BJ (cell line): ENCODE measurements around the gene SLC10A6. TPM values are rescaled to one million over a fixed set of nuclear protein-coding genes. Genes with fewer than 3 reads are reported as not detected.

Source experiments
- CTCF ChIA-PET: fragments of 350-600 bp; formaldehyde crosslinking; extraction: SDS; loops from one replicate; lab custom pipeline; 2021; ENCODE audit warnings: antibody characterized with exemption, inconsistent platforms; lab: Yijun Ruan, JAX
- POLR2A ChIA-PET: fragments of 300-600 bp; sonication (Branson Sonifier 250); formaldehyde crosslinking; extraction: SDS; loops from one replicate; lab custom pipeline; 2021; ENCODE audit warnings: antibody characterized with exemption; lab: Charles Lee
- DNase-seq: peaks from one replicate; pipeline ENCODE4 v3.0.0-alpha.2; 2011; ENCODE audit warnings: low read depth
- H3K27me3 ChIP-seq: 2 replicates; pipeline ENCODE4 v1.6.0; 2011; ENCODE audit warnings: low read length; ENCODE audit not compliant: control insufficient read depth, insufficient read depth
- H3K36me3 ChIP-seq: 2 replicates; pipeline ENCODE4 v1.5.1; 2011; ENCODE audit warnings: low read length; ENCODE audit not compliant: control insufficient read depth, insufficient read depth
- H3K4me3 ChIP-seq: 2 replicates; pipeline ENCODE4 v1.5.1; 2011; ENCODE audit warnings: low read depth, mild to moderate bottlenecking, control low read depth, low read length
- polyA plus RNA-seq: library from polyadenylated mRNA; depleted of rRNA; stranded (reverse); fragments of >200 nt; gene quantifications from 2 replicates; pipeline ENCODE4 v1.2.3, GENCODE V29; 2011
- TF ChIP-seq, protein P1 (sequence below): IDR thresholded peaks from 2 replicates; pipeline ENCODE4 v1.5.1; 2011; ENCODE audit warnings: low read depth, mild to moderate bottlenecking, control low read depth, inconsistent platforms, low read length, moderate library complexity; ENCODE audit not compliant: insufficient read depth

Gene SLC10A6
- polyA plus RNA-seq, 1 experiment = 0.72 TPM

DNA sequence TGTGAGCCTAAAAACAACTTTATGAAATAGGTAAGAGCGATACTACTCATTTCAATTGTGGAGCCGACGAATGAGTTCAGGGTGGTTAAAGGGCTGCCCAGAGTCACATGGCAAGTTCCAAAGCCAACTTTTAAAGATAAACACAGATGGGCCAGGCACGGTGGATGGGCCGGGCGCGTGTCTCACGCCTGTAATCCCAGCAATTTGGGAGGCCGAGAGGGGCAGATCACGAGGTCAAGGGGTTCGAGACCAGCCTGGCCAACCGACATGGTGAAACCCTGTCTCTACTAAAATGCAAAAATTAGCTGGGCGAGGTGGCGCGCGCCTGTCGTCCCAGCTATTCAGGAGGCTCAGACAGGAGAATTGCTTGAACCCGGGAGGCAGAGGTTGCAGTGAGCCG is 44.0 kb upstream of the SLC10A6 start:
- Histone ChIP-seq H3K36me3 (no peaks in the 10 kb centered on the region), H3K27me3 (no peaks in the 10 kb centered on the region), H3K4me3 (no peak overlapping the region)
- ChIA-PET POLR2A (no interaction called here), CTCF (interaction anchor here (0.9 to 1.1 kb wide), 2 partner anchors 396 to 397 kb away, joined by 3 read pairs; no protein-coding TSS in a partner anchor)
- DNase-seq = no peak
- TF ChIP-seq, protein P1, sequence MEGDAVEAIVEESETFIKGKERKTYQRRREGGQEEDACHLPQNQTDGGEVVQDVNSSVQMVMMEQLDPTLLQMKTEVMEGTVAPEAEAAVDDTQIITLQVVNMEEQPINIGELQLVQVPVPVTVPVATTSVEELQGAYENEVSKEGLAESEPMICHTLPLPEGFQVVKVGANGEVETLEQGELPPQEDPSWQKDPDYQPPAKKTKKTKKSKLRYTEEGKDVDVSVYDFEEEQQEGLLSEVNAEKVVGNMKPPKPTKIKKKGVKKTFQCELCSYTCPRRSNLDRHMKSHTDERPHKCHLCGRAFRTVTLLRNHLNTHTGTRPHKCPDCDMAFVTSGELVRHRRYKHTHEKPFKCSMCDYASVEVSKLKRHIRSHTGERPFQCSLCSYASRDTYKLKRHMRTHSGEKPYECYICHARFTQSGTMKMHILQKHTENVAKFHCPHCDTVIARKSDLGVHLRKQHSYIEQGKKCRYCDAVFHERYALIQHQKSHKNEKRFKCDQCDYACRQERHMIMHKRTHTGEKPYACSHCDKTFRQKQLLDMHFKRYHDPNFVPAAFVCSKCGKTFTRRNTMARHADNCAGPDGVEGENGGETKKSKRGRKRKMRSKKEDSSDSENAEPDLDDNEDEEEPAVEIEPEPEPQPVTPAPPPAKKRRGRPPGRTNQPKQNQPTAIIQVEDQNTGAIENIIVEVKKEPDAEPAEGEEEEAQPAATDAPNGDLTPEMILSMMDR = no peak

DNA sequence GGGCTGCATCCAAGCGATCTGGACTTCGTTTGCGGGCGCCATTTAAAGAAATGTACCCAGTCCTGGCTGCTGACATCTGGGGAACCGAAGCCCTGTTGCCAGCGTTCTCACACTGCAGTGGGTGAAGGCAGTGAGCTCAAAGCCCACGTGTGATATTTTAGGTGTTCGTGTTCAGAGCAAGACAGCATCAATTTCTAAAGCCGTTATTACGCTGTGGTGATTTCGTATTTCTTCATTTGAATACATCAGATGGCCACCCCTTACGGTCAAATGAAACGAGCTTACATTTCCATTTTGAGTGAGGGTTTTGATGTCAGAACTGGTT is 43.4 kb upstream of the SLC10A6 start:
- no peak for DNase-seq
- Histone ChIP-seq H3K36me3 (no peaks in the 10 kb centered on the region), H3K4me3 (peak overlapping the region; percentile 44), H3K27me3 (no peaks in the 10 kb centered on the region)
- ChIA-PET CTCF (interaction anchor here (0.9 to 1.1 kb wide), 3 partner anchors 45 to 397 kb away, joined by 3 read pairs; no protein-coding TSS in a partner anchor), POLR2A (no interaction called here)
- TF ChIP-seq, protein P1 = no peak

DNA sequence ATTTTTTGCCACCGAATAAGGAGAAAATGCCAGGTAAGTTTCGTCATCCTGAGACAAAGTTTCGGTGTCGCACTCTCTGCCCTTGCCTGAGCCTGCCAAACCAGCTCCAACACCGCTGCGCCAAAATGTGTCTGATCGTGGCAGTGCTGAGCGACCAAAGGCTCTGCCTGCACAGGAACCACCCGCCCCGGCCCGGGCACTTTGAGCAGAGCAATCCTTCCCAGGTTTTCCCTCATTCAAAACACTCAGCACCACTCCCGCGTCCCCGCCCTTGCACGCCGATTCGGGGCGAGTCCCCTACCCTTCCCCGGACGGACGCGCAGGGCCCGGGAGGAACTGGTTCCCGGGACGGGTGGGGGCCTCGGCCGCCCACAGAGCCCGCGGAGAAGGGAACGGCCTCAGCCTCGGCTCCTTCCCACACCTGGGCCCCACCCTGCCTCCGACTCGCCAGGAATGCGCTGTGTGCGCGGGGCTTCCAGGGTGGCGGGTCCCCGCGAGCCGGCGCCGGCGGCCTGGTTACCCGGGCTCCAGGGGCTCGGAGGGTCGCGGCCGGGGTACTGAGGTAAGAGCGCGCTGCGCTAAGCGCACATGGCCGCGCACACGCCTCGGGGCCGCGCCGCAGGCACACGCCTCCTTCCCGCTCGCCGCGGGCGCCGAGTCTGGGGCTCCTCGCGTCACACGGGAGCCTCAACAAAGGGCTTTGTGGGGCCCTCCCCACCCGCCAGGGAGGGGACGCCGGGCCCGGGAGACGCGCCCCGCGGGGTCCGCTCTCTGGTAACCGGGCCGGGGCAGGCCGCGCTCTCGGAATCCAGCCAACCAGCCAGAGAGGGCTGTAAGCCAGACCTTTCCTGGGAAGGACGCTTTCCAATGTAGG is 42.8 kb upstream of the SLC10A6 start, which contains the start of gene C4orf36:
Gene C4orf36, minus strand, starts transcription at position 661 of the 874 bp plus-strand sequence. CDS start 902 bp downstream, outside the sequence.
- ChIA-PET POLR2A (interaction anchor here (0.6 kb wide), 1 partner anchor 13 kb away, joined by 5 read pairs; no protein-coding TSS in a partner anchor), CTCF (interaction anchor here (0.9 to 1.1 kb wide), 3 partner anchors 45 to 396 kb away, joined by 3 read pairs; no protein-coding TSS in a partner anchor)
- Histone ChIP-seq H3K27me3 (no peaks in the 10 kb centered on the region), H3K36me3 (no peaks in the 10 kb centered on the region), H3K4me3 (peak within 1 kb of the TSS; percentile 44)
- TF ChIP-seq, protein P1 = peak; percentile 19; the same call in 1 of the 2 replicates
- DNase-seq = no peak

DNA sequence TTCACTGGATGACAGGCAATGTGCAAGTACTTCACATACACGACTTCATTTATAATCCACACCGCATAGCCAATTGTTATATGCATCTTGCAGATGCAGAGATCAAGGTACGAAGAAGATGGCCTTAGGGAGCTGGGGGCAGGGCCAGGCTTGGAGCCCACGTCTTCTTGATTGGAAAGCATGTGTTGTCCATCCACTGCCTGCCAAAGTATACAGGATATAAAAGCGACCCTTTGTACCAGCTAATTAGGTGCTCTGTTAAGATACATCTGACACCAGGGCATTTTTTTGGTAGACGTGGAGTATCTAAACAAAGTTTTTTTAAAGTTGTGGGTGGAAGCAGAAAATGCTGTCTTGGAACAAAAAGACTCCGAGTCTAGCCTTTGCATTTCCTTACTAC is 41.6 kb upstream of the SLC10A6 start:
- TF ChIP-seq, protein P1 = no peak
- Histone ChIP-seq H3K4me3 (no peak overlapping the region), H3K27me3 (no peaks in the 10 kb centered on the region), H3K36me3 (no peaks in the 10 kb centered on the region)
- no peak for DNase-seq
- ChIA-PET CTCF (interaction anchor here (0.6 kb wide), 1 partner anchor 59 kb away, joined by 3 read pairs; no protein-coding TSS in a partner anchor), POLR2A (no interaction called here)

DNA sequence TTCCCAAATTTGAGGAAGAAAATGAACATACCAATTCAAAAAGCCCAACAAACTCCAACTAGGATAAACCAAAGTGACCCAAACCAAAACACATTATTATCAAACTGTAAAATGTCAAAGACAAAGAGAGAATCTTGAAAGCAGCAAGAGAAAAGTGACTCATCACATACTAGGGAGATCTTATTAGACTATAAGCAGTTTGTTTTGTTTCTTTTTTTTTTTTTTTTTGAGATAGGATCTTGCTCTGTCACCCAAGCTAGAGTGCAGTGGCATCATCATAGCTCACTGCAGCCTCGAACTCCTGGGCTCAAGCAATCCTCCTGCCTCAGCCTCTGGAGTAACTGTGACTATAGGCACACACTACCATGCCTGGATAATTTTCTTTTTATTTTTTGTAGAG is 30.5 kb upstream of the SLC10A6 start:
- Histone ChIP-seq H3K4me3 (no peak overlapping the region), H3K27me3 (no peaks in the 10 kb centered on the region), H3K36me3 (no peaks in the 10 kb centered on the region)
- ChIA-PET CTCF (interaction anchor here (1.1 kb wide), 1 partner anchor 31 kb away, joined by 3 read pairs; no protein-coding TSS in a partner anchor), POLR2A (no interaction called here)
- no peak for DNase-seq
- TF ChIP-seq, protein P1 = no peak
